ENCODE measurements around the gene CADPS2.
A peak's percentile ranks its signal among the peaks of the same experiment; 100 is the strongest.

The CADPS2 gene

GRCh38 chr7:122517576-122517975 is 368.7 kb downstream of the CADPS2 start:
- no peak for DNase-seq

- no peak for DNase-seq
Observed at GRCh38 chr7:122515404-122515803, 370.9 kb downstream of the CADPS2 start.

GRCh38 chr7:122511268-122511667 is 375.0 kb downstream of the CADPS2 start:
- DNase-seq = no peak

- no peak for DNase-seq
Observed at GRCh38 chr7:122507591-122507990, 378.7 kb downstream of the CADPS2 start.

GRCh38 chr7:122492007-122492406 is 394.3 kb downstream of the CADPS2 start:
- DNase-seq = no peak

GRCh38 chr7:122488241-122488640 is 398.0 kb downstream of the CADPS2 start:
- DNase-seq = no peak

- peak; percentile 7 for DNase-seq
Observed at GRCh38 chr7:122487131-122487530, 399.1 kb downstream of the CADPS2 start.

GRCh38 chr7:122485856-122486255 is 400.4 kb downstream of the CADPS2 start:
- peak; percentile 18 for DNase-seq

- DNase-seq = no peak
Observed at GRCh38 chr7:122482212-122482611, 404.0 kb downstream of the CADPS2 start.

GRCh38 chr7:122470859-122471258 is 415.4 kb downstream of the CADPS2 start:
- DNase-seq = no peak

GRCh38 chr7:122468945-122469344 is 417.3 kb downstream of the CADPS2 start:
- DNase-seq = no peak

GRCh38 chr7:122467661-122468449 is 418.4 kb downstream of the CADPS2 start:
- DNase-seq = no peak

GRCh38 chr7:122465296-122465695 is 421.0 kb downstream of the CADPS2 start:
- DNase-seq = no peak

GRCh38 chr7:122463631-122464030 is 422.6 kb downstream of the CADPS2 start:
- no peak for DNase-seq

- DNase-seq = no peak
Observed at GRCh38 chr7:122460936-122461335, 425.3 kb downstream of the CADPS2 start.

- no peak for DNase-seq
Observed at GRCh38 chr7:122457969-122458368, 428.3 kb downstream of the CADPS2 start.

GRCh38 chr7:122457325-122457724 is 428.9 kb downstream of the CADPS2 start:
- no peak for DNase-seq

- no peak for DNase-seq
Observed at GRCh38 chr7:122454776-122455507, 431.3 kb downstream of the CADPS2 start.

GRCh38 chr7:122453432-122453831 is 432.8 kb downstream of the CADPS2 start:
- no peak for DNase-seq

- no peak for DNase-seq
Observed at GRCh38 chr7:122448893-122449589, 437.2 kb downstream of the CADPS2 start.

- no peak for DNase-seq
Observed at GRCh38 chr7:122442929-122443328, 443.3 kb downstream of the CADPS2 start.

- no peak for DNase-seq
Observed at GRCh38 chr7:122438492-122438891, 447.8 kb downstream of the CADPS2 start.

GRCh38 chr7:122438006-122438405 is 448.3 kb downstream of the CADPS2 start:
- DNase-seq = no peak

Measured in fibroblast of skin of scalp (primary cell).